RKO (cell line): ENCODE measurements around the gene GRIK1.
A peak's percentile ranks its signal among the peaks of the same experiment; 100 is the strongest.

ENCODE experiments used
- DNase-seq: peaks from one replicate; pipeline ENCODE4 v3.0.0-alpha.2; 2016; ENCODE audit warnings: low spot score

GRIK1 gene

GRCh38 chr21:29786496-29787360, 153.1 kb downstream of the GRIK1 start:
- no peak for DNase-seq

DNA sequence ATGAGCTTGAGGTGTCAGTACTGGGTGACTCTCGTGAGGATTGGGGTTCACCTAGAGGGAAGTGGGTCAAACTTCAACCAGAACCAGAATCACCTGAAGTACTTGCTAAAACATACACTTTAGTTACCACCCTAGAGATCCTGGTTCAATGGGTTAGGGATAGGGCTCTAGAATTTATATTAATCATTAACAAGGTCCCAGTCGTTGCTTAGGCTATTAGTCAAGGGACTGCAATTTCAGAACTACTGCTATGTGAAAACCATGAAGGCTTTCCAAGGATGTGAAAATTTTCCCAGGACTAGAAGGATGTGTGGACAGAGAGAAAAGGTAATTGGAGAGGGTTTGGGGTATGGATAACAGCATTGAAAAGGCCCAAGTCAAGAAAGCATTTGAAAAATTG, 162.6 kb downstream of the GRIK1 start:
- DNase-seq, result no peak

DNA sequence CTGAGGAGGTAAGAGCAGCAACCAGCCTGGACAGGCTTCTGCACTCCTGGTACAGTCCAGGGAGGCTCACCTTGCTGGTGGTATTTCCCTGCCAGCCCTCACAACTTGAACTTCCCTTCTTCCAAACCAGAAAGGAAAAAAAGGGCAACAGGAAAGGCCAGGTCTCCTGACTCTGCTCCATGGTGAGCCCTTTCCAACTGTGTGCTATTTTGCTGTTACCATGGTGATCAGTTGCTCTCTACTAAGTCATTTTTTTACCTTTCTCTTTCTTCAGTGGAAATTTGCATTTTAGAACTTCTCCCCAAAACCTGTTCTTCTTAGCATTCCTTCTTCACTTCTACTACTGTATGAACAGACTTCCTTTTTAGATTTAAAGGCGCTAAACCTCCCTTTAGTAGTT, 164.3 kb downstream of the GRIK1 start:
- no peak for DNase-seq

- peak; percentile 4 for DNase-seq
Measured at GRCh38 chr21:29771491-29772066, 168.2 kb downstream of the GRIK1 start.

GRCh38 chr21:29763674-29764073, 176.1 kb downstream of the GRIK1 start:
- no peak for DNase-seq

- DNase-seq, result no peak
Measured at GRCh38 chr21:29762570-29763082, 177.2 kb downstream of the GRIK1 start.

GRCh38 chr21:29753216-29753615, 186.6 kb downstream of the GRIK1 start:
- no peak for DNase-seq

DNA sequence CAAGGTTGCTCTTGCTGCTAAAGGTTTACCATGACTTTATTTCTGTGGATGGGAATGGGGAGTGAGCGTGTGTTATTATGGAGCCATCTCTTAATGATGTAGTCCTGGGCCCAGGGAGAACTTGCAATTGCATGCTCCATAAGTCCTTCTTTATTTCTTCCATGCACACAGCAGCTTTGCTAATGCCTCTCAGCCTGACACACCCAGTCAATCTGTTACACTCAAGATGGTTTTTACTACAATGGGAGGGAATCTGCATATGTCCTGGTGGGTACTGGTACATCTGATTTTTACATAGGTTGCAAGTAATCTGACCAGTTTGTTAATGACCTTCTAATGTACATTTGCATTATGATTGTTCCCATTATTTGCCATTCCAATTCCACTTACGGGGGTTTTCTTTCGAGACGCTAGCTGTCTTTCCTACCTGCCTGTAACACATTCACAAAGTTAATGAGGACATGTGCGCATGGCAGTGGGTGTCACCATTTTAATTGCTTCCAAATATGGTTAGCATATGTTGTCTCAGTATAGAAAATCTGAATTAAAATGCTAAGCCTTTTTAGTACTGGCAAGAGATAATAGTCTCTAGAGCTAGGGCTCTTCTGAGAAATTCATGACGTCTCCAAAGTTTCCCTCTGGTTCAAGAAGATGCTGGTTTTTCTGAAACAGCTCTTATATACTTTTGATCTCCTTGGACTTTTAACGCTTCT, 188.2 kb downstream of the GRIK1 start:
- no peak for DNase-seq

DNA sequence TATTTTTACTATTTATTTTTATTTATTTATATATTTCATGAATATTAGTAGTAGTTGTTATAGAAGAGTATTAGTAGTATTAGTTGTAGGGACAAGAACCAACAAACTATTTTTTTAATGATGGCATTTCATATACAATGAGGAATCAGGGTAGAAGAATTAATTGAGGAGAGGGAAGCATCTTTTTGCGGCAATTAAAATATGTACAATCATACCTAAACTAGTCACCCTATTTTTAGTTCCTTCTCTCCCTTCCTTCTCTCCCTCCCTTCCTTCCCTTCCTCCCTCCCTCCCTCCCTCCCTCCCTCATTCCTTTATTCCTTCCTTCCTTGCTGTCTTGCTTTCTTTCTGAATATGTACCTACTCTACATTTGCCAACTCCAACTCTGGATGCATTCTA, 189.8 kb downstream of the GRIK1 start:
- no peak for DNase-seq

DNA sequence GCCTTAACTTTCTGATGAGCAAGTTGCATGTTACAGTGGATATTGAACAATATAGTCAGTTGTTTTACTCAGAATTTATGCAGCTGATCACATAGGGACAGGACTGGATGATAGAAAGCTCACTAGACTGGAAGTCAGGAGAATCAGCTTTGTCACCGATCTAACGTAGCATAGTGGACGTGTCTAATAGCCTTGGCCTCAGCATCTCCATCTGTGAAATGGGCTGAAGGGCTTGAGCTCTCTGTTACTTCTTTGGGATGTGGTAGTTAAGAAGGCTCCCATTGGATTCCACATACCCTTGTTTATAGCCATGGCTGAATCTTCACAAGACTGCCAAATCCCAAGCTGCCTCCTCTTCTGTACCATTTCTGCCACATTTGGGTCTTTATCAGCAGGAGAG, 190.6 kb downstream of the GRIK1 start:
- DNase-seq, result no peak

- no peak for DNase-seq
Measured at GRCh38 chr21:29748391-29749167, 191.2 kb downstream of the GRIK1 start.

DNA sequence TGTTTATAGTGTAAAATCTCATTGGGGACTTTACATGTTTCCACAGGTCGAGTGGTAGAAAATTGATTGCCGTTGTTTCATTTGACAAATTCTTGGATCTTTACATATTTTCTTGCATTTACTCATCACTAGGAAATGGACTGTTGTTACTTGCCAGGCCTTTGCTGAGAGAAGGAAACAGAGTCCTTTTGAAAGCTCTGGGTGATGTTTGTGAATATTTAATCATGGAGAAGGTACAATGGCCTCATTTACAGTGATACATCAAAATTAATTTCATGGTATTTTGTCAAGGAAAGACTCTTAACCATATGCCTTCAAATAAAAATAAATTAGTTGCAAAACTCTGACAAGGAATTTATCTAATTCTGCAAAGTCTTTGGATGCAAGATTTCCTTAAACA, 198.0 kb downstream of the GRIK1 start:
- no peak for DNase-seq

- no peak for DNase-seq
Measured at GRCh38 chr21:29739176-29739575, 200.6 kb downstream of the GRIK1 start.

DNA sequence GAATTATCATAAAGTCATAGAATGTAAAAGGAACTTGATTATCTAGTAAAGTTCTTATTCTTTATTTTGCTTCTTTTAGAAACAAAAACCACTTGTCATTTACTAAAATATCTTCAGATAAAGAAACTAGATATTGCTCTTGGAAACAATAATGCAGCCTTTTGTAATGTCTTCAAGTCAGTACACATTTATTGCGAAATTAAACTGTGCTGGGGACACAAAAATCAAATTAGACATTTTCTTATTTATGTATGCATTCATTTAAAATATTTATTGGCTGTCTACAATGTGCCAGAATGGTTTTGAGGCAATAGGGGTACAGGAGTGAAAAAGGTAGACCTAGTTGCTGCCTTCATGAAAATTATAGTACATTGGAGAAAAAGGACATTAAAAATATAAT, 201.1 kb downstream of the GRIK1 start:
- no peak for DNase-seq

DNA sequence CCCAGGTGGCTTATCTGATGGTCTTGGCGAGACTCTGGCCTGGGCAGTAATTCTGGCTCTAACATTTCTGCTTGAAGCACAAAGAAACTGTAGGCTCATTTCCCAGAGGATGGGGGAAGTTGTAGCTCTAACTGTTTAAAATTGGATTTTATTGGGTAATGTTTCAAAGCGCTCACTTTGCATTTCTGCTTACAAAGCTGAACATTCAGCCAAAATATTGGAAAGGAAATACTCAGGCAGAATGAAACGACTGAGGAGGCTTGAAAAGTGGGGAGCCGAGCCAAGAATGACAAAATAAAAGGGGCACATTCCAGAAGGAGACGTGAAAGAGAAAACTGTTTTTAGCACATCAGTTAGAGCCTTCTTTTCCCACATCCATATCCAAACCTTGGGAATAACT, 202.6 kb downstream of the GRIK1 start:
- DNase-seq, result no peak

DNA sequence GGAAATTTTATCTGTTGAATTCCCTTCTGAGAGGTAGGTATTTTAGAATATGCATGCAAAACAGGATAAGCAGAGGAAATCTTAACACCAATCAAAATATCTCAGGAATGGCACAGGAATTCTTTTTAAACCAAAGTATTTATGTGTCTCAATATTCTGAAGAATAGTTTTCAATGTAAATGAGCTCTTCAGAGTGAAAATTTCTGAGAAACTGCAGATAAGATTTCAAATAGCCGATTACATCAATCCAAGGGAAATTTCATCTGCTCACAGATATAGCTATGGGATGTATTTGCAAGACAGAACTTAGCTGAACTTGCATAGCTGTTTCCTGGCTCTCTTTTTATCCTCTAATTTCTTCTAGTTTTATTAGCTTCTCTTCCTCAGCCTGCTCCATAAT, 209.5 kb downstream of the GRIK1 start:
- DNase-seq, result no peak

- no peak for DNase-seq
Measured at GRCh38 chr21:29726044-29726443, 213.8 kb downstream of the GRIK1 start.

GRCh38 chr21:29725025-29725736, 214.6 kb downstream of the GRIK1 start:
- DNase-seq, result no peak

DNA sequence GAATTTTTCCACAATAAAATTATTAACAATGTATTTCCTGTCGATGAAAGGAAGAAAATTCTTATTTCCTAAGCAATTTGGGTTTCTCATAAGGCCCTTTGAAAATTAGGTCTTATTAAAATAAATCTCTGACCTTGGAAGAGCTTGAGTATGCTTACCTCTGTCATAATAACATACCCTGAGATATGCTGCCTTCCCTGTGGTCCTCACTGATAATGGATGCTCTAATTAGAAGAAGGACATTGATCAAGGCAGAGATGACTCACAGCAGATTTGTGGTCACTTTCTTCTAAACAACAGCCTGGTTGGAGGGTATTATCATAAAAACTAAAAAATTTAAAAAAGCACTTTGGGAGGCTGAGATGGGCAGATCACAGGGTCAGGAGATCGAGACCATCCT, 217.8 kb downstream of the GRIK1 start:
- DNase-seq, result no peak

DNA sequence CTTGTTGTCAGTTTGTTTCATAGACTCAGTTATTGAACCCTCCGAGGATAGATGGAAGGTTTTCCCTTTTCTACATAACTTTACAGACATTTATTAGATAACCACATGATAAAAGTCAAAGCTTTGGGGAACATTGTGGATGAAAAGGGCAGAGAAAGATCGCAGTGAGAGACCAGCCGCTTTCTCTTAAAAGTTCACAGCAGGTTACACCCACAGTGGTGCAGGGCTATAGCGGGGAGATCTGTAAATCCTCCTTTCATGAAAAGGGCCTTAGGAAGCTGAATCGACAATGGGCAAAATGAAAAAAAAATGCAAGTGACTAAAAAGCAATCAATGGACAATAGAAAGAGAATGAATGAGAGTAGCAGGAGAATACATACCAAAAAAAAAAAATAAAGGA, 218.6 kb downstream of the GRIK1 start:
- DNase-seq, result no peak

DNA sequence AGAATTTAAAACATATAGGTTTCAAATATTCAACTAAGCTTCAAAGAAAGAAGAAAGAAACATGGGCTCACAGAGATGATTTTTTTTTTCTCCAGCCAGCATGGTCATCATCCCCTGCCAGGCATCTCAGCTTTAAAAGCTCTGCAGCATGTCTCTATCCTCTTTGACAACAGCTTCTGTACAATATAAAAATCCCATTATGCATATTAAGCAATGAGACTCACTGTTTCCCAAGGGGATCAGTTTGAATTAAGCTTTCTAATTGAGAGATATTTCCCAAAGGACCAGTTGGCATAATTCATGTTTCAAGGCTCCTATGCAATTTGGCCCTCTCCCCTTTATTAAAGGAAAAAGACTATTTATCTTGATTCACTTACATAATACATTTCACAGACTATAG, 220.3 kb downstream of the GRIK1 start:
- no peak for DNase-seq
